Stimulated activated naive CD4-positive, alpha-beta T cell (primary cell): Measurements from ENCODE around the gene LRP1.

Experiments used
- DNase-seq, 6 experiments: peaks; one replicate each; lab custom pipeline; 2025; lab: John Stamatoyannopoulos, UW

LRP1 gene

DNA sequence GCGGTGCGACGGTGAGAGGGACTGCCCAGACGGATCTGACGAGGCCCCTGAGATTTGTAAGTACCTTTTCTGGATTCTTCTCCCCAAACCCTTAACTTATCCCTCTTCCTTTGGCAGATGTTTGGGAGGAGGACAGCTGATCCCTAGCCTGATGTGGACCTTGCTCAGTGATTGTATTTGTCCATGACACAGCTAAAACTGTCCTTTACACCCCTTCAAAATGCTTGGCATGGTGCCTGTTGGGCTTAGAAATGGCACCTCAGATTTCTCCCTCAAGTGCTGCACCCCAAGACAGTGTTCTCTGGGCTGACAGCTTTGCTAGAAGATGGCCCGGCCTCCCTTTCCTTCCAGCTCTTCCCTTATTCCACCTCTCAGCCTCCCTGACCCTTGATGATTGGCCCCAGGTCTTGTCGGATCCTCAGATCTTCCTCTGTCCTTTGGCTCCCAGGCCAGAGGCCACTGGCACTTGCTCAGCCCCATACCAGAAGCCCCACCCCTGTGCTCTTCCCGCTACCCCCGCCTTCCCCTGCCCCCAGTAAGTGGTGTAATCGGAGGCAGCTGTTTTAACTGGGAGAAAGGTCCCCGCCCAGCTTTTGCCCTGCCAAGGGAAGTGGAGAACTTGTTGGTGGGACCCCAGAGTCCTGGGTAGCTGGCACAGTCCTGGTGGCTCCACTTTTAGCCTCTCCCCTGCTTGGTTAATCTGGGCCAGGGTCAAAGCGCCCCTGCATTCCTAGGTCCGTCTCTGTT lies 10.4 kb downstream of the LRP1 start:
- DNase-seq, result no peak

DNA sequence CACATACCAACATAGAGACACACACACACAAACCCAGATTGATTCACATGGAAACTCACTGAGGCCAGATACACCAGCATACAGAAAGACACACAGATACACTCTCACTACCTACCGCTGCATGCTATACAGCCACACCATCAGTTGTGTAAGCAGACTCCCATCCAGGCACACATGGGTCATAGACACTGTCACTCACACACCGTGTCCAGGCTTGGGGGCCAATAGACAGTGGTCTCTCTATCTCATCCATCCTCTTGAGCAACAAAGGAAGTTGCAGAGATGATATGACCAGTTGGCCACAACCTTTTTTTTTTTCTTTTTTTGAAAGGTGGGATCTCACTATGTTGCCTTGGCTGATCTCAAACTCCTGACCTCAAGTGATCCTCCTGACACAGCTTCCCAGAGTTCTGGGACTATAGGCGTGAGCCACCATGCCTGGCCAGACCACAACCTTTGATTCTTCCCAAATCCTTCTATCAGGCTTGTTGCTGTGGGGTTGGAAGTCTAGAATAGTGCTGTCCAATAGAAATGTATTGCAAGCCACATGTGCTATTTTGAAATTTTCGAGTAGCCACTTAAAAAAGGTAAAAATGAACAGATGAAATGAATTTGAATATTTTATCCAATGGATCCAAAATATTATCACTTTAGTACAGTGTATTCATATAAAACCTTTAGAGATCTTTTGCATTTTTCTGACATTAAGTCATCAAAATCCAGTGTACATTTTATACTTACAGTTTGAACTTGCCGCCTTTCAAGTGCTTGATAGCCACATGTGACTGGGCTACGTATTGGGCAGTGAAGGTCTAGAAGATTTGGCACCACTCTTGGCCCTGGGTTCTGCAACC lies 11.7 kb downstream of the LRP1 start:
- DNase-seq, result no peak

DNA sequence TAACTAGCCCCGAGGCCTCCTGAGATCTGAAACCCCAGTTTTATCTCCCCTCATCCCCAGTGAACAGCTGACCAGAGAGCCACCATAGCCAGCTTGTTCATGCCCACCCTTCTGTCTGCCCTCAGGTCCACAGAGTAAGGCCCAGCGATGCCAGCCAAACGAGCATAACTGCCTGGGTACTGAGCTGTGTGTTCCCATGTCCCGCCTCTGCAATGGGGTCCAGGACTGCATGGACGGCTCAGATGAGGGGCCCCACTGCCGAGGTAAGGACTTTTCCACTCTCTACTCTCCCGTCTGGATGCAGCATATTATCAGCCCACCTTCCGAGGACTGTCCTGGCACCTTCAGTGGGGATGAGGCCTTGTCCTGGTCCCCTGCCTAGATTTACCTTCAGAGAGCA lies 13.0 kb downstream of the LRP1 start:
- DNase-seq, result no peak

DNA sequence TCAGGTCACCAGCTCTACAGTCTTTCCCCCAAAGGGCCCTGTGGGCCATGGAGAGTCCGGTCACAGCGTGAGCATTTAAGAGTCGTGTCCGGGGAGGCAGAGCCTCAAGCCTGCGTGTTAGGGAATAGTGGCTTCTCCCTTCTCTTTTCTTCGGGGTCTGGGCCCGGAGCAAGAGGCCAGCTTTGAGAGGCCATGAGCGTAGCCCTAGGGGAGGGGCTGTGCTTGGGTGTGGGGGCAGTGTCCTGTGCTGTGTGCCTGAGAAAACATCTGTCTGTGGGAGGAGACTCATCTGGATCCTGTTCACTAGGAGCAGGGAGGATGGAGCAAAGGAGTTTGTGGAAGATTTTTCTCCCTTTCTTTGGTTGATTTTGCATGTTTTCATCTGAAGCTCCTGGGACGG lies 13.8 kb downstream of the LRP1 start:
- no peak for DNase-seq

DNA sequence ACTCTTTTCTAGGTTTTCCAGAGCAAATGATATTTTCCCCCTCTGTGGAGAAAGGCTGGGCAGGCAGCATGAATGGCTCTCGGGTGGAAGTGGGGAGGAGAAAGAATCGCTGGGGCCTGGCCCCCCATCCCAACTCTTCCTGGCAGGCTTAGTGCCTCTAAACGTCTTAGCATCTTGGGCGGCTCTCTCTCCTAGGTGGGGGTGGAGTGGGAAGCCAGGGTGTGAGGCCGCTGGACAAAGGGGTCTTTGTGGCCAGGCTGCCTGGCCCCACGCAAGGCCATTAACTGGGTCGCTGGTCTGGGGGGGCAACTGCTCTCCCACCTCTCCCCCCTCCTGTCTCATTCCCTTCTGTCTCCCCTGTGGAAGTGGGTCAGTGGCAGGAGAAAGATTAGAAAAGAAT lies 14.4 kb downstream of the LRP1 start:
- no peak for DNase-seq

DNA sequence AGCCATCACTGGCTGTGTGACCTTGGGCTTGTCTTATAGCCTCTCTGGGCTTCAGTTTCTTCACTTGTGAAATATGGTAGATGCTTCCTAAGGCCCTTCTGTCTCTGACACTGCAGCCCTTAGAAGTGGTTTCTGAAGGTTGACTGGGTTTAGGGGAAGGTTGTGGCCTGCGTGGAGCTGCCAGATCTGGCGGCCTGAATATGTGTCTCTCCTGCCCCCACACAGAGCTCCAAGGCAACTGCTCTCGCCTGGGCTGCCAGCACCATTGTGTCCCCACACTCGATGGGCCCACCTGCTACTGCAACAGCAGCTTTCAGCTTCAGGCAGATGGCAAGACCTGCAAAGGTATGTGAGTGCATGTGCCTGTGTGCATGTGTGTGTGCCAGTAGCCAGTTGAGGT lies 15.2 kb downstream of the LRP1 start:
- DNase-seq, result peak in 1 of 6 experiments; percentile 9

DNA sequence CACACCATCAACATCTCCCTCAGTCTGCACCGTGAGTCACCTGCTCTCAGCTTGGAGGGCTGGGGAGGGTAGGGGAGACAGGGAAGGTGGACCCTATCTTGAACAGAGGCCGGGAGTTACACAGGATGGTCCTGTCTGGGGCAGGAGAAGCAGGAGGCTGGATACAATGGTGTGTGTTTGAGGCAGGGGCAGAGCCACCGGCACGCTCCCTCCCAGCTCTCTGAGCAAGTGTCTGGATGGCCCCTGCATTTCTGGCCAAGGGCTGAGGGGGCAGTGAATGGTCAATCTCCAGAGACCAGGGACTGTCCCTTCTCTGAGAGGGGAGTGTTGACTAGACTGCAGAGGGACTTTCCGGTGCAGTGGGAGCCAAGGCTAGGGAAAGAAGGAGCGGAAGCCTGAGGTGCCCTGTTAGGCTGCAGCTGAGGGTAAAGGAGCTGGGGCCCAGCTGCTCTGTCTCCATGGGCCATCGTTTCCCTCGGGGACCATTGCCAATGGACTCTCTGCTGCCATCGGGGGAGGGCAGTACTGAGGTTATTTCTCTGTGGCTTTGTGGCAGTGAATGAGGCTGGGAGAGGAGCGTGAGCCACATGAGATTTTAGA lies 17.3 kb downstream of the LRP1 start:
- no peak for DNase-seq

DNA sequence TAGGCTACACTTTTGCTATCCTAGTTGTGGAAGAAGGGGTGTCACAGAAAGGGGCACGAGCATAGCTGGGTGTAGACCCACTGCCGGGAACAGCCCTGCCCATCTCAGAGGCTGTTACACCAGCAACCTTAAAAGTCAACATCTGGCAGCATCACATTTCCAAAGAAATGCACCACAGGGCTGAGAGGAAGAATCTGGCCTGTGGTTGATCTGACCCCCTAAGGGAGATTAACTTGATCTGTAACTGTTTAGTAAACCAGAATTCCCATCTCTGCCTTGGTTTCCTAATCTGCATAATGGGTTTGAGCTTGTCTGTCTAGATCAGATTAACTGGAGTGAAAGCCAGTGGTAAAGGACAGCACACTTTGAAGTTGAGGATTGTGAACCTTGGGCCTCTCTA lies 17.8 kb downstream of the LRP1 start:
- DNase-seq, result no peak

DNA sequence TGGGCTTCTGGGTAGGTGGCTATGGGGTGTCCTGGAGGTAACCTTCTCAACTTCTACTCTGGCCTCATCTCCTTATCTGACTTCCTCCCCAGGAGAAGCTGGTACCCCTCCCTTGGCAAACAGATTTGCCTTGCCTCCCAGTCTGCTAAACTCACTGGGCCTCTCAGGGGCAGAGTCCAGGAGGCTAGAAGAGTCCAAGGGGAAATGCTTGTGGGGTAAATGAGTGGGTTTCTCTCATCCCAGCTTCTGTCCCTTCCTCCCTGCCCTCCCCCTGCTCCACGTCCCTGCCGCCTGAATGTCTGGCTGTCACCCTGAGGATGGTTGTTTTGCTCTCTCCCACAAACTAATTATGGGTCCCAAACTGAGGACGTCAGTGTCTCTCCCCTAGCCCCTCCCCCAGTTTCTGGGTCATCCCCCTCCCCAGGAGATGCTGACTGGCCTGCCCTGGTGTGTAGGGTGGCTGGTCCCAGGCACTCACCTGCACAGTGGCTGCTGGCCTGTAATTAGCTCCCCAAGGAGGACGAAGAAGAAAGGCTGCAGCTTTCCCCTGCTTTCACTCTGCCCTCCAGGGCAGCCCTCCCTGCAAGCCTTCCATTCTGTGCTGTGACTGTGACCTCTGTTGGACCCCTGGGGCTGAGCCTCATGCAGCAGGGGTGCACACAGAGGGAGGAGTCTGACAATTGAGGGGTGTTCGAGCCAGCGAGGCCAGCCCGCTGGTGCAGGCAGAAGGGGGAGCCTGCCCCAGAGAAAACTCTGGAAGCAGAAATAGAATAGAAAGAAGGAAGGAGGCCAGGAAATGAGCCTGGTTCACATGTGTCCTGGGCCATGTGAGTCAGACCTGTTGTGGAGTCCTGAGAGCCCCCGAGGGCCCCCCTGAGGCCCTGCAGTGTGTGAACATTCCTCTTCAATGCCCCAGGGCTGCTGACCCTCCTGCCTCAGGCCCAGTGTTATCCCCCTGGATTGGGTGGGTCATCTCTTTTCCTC lies 19.0 kb downstream of the LRP1 start, which contains the start of gene LRP1-AS:
TSS of gene LRP1-AS (minus strand) at position 659 of the 984 bp plus-strand sequence.
- no peak for DNase-seq

DNA sequence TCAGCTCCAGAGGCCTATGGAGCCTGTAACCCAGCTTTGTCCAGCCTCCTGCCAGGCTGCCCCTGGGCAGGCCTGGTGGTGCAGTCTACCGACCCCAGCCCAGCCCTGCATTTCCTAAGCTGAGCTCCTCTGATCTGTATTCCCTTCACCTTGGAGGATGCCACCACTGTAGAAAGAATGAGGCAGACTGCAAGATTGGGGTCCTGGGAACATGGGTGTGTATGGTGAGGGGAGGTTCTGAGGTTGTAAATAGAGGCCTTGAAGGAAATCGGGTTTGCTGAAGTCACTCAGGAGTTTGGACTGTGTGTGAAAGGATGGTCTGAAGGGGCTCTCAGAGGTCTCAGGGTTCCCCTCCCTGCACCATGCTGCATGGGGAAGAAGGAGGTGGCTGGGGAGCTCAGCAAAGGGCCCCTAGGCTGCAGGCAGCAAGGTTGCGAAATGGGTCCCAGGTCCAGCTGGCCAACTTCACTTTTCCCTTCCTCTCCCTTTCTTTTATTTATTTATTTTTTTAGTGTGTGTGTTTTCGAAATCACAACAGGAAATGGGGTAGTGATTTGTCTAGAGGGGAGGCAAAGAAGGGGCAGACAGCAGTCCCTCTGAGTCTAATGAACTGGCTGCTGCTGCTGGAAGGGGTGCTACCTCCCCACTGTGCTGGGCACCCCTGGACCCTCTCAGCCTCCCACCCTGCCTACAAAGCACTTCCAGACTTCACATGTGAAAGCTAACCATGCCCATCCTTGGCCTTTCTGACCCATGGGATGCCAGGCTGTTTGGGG lies 20.4 kb downstream of the LRP1 start:
- no peak for DNase-seq

DNA sequence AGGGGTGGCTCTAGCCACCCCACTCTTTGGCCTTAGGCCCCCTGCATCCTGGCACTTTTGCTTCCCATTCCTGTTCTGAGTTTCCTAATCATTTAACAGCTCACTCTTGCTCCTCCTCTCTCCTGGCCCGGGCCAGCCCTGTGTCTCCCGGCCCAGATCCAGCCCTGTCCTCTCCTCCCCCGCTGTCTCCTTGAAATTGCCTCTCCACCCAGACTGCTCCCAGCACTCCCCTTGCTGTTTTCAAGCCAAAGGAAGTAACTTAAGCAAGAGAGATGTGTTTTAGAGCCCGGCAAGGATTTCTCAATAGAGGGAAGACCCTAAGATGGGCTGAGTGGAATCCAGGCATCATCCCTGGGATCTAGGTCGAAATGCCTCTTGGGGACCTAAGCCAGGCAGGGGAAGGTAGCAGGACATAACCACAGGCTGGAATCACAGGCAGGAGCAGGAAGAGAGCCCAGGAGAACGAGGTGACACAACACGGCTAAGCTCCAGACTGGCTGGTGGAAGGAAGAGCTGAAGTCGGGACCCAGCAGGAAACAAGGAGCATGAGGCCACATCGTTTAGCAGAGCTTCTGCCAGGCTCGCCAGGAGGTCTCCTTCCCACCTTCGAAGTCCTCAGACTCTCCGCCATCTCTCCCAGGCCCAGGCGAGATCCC lies 21.1 kb downstream of the LRP1 start:
- no peak for DNase-seq

DNA sequence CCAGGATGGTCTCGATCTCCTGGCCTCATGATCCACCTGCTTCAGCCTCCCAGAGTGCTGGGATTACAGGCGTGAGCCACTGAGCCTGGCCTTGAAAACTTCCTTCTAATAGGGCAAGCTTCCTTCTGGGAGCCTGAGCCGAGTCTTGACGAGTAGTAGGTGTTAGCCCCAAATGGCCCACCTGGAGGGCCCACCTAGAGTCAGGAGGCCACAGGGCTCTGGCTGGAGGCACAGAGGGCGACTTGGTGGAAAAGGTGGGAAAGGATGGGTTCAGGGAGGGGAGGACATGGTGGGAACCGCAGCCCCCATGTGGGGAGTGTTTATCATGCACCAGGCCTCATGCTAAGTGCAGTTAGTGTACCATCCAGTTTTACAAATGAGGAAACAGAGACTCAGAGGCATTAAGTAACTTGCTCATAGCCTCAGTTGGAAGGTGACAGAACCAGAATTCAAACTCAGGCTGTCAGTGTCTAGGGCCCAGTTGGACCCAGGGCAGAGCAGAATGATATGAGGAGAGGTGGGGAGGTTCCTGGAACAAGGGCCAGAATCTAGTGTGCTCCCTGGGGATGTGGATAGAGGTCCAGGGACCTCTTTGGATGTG lies 22.2 kb downstream of the LRP1 start:
- no peak for DNase-seq

DNA sequence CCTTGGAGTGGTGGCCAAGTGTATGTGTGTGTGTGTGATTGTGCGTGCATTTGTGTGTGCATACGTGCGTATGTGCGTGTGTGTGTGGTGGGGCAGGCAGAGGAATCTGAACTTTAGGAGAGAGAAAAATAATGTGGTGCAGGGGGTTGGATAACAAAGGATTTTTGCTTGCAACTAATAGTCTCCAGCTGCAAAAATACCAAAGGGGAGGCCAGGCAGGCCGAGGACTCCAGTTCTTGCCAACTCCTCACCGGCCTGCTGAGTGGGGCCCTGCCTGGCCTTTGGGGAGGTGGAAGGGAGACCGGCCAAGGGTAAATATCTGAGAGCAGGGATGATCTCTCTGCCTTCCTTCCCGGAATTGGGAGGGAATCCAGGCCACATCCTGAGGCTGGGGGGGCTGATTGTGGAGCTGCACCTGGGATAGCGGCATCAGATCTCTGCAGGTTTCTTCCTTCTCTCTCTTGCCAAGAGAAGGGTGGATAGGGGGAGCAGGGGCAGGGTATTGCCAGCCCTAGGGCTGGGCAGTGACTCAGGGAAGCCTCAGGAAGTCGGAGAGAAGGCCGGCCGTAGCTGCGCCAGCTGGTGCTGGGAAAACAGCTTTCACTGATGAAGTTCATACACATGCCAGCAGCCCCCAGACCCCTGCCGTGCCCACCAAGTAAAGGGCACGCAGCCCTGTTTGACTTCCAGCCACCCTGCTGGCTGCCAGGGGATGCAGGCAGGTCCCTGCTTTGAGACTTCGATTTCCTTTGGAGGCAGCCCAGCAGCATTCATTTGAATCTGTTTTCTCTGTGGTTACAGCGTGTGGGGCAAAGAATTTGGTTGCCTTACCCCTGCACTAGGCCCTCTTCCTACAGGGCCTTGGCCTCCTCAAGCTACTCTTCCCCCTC lies 23.7 kb downstream of the LRP1 start:
- no peak for DNase-seq

DNA sequence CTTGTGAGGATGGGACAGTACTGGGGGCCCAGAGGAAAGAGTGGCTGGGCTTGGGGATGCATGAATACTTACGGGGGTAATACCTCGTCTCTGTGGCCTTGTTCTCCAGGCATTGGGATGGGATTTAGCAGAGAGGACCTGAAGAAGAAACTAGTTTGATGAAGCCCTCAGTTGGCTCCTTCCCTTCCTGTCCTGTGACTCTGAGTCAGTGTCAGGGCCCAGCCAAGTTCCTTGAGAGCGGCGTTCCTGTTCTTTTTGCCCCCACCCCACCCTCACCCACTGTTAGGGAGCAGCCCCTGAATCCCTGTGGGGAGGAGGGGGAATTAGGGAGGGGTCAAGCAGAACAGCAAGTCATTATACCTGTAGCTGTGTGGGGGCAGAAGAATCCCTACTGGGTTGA lies 24.4 kb downstream of the LRP1 start:
- no peak for DNase-seq

DNA sequence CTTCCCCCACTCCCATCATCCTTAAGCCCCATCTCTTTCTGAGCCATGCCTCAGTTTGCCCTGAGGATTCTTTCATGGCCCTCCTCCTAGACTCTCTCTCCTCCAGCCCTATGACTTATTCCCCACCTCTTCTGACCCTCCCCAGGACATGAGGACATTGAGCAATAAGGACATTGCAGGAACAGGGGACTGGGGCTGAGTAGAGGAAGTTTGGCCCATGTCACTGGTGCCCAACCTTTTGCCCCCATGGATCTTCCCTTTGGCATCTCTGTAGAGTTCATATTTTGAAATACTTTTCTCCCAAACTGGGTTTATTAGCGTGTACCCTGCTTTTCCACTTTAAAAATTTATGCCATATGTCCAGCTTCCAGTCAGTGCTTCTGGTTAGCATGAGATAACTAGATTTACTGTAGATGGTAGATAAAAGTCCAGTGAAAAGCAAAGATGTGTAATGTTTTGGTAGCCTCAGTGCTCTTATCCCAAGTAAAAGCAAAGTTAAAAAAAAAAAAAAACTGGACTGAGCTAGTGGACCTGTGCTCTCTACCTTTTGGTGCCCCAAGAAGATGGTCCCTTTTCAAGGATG lies 25.2 kb downstream of the LRP1 start:
- DNase-seq, result no peak

DNA sequence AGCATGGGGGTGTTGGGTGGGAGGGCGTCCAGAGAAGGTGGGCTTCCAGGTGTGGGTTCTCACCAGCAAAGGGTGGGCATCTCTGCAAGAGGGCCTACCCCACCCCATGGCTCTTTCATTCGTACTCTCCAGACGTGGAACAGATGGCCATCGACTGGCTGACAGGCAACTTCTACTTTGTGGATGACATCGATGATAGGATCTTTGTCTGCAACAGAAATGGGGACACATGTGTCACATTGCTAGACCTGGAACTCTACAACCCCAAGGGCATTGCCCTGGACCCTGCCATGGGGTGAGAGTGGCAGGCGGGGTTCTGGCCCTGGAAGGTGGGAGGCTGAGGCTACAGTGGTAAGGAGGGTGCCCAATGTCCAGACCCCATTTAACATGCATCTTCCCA lies 25.8 kb downstream of the LRP1 start:
- DNase-seq, result no peak

DNA sequence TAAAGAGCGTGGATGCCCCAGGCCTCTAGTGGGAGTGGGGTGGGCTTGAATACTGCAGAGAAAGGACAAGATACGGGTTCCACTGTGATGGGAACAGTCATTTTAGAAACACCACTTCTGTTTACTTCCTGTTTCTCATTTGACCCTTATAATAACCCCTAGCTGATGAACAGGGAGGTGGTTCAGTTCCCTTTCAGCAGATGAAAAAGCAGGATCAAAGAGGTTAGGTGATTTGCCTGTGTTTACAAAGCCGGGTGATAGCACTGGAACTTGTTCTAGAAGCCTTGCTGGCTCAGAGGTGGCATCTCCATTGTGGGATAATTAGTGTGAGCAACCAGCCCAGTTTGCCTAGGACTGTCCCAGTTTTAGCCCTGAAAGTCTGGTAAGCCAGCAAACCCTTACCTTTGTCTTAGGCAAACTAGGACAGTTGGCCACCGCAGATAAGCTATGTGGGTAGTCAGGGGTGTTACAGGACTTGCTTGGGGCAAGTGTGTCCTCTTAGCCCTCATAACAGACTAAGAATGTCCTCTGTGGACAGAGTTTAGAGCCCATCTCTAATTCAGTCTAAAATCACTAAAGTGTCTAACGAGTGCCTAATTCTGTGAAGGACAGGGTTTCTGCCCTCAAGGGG lies 26.6 kb downstream of the LRP1 start:
- no peak for DNase-seq
